ENCODE measurements around the gene PDZD2. TPM values are rescaled to one million over a fixed set of nuclear protein-coding genes. Genes with fewer than 3 reads are reported as not detected.
"Not testable (repeated sequence)": the region's sequence is repeated elsewhere in the genome, so short reads cannot be mapped to it uniquely, and the experiment has no call there.

The PDZD2 gene
- total RNA-seq, 1 donor from 2014 or later = 81.5 TPM

DNA sequence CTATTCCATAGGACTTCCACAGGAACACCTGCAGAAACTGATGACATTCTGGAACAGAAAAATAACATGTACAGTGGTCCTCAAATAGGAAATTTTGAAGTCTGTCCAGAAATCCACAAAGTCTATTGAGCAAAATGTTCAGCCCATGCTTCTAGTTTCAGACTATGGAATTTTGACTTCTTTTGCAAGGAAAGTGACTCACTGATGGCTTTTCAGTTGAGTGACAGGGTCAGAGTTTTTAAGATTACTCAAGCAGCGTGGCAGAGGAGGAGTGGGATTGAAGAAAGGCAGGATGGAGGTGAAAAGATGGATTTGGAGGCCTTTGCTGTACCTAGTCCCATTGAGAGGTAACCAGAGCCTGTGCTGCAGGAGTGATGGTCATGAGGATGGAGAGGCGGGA is 383.7 kb downstream of the PDZD2 start:
- DNase-seq (no peak), ATAC-seq (ENCODE audit: poor library complexity) (no peak)
- intact Hi-C loops (cut with DNase I) = no loop called here

DNA sequence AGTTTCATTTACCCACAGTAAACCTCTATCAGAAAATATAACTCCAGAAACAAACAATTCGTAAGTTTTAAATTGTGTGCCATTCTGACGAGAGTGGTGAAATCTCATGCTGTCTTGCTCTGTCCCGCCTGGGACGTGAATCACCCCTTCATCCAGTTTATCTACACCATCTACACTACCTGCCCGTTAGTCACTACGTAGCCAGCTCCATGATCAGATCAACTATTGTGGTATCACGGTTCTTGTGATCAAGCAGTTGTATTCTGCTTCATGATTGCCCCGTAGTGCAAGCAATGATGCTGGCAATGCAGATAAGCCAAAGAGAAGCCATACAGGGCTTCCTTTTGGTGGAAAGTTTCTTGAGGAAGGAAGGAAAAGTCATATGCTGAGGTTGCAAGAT is 384.9 kb downstream of the PDZD2 start:
- intact Hi-C loops (cut with DNase I) = no loop called here
- no peak for DNase-seq
- no peak for ATAC-seq (ENCODE audit: poor library complexity)

DNA sequence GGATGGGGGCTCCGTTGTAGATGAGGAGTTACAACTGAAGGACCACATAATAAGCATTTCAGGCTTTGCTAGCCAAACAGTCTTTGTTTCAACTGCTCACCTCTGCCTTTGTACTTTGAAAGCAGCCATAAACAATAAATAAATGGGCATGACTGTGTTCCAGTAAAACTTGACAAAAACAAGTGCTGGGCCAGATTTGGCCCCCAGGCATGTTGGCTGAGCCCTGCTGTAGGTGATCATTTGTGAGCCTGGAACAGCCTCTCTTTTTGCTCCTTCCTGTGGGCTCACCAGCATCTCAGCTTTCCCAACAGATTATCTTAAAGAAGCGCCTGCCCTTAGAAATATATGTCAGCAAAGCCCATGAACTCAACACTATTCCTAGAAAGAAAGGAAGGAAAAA is 385.8 kb downstream of the PDZD2 start:
- DNase-seq (no peak), ATAC-seq (ENCODE audit: poor library complexity) (no peak)
- intact Hi-C loops (cut with DNase I) = no loop called here

DNA sequence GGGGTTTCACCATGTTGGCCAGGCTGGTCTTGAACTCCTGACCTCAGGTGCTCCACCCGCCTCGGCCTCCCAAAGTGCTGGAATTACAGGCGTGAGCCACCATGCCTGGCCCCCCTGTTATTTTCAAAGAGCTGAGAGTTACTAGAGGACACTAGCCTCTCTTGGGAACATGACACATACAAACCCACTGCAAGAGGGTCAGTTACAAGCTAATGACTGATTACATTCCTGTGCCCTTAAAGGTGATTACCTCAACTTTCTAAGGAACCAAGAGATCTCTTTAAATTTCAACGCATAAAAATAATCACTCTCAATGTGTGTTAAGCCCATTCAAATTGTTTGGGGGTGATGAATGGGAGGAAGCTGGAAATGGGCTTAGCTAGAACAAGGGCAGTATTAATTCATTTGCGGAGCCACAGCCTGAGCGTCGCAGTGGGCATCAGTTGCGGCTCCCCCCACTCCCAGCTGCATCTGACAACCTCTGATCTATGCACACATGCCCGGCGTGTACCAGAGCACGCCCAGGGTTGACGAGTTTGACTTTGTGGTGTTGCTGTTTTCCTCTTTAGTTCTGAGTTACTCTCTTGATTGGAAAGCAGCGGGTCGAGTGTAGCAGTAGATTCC is 388.3 kb downstream of the PDZD2 start:
- no peak for DNase-seq
- ATAC-seq (ENCODE audit: poor library complexity) = no peak
- intact Hi-C loops (cut with DNase I) = no loop called here

DNA sequence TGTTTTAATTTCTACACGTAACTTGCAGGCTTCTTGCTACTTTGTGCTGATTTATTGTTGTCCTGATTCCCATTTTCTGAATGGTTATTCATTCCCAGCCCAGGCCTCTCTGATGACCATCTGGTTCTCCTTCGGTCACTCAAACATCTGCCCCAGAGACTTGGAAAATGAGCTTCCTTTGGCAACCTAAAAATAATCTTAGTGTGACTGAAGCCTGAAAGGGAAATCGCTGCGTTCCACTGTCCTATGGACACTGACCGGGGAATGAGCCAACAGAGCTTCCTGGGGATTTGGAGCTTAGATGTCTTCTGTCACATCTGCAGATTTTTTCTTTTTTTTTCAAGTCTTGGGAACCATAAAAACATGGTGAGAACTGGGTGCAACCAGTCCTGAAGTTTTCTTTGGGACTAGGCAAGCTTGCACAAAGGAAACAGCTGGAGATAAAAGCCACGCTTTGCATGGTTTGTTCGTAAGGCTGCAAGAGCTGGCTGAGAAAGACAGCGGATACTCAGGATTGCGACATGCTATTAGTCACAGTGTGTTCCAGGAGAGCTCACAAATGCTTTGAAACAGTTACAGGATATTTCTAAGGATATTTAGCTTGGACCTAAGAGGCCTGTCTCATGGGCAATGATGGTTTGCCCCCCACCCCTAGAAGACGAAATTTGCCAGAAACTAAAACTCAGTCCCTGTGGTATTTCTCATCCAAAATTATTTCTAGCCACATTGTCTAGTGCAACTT is 389.0 kb downstream of the PDZD2 start:
- peak; percentile 70 for DNase-seq
- peak; percentile 91 for ATAC-seq (ENCODE audit: poor library complexity)
- intact Hi-C loops (cut with DNase I) = no loop called here

DNA sequence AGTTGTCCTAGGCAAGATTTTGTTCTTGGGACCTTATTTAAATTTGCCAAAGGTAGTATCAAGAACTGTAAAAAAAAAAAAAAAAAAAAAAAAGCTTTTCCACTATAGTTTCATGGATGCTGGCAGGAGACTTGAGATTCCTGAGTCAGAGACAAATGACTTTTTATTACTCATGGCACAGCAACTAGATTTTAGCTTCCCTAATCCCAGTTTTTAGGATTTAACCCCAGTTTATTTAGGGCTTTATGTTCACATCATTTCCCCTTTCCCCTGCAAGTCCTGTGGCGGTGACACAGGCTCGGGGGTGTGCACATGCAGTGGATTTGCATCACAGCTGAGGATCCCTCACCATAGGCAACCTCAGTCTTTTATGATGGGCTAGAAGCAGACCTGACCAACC is 390.3 kb downstream of the PDZD2 start:
- DNase-seq (no peak), ATAC-seq (ENCODE audit: poor library complexity) (no peak)
- intact Hi-C loops (cut with DNase I) = no loop called here

DNA sequence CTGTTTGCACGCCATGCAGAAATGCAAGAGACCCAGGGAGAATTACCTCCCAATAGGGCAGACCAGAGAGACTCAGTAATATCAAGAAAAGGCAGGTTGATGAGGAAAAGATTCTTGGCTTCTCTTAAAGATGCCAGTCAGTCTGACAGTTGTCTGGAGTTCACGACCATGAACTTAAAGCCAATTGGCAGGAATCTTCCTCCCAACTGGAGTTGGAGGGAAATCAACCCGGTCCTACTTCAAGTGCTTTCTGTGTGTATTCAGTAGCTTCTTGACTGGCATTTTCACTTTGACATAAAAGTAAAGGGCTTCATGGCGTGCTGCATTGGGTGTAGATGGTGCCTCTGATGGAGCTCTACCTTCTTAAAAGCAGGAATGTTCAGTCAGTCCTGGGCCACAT is 390.9 kb downstream of the PDZD2 start:
- DNase-seq (no peak), ATAC-seq (ENCODE audit: poor library complexity) (no peak)

DNA sequence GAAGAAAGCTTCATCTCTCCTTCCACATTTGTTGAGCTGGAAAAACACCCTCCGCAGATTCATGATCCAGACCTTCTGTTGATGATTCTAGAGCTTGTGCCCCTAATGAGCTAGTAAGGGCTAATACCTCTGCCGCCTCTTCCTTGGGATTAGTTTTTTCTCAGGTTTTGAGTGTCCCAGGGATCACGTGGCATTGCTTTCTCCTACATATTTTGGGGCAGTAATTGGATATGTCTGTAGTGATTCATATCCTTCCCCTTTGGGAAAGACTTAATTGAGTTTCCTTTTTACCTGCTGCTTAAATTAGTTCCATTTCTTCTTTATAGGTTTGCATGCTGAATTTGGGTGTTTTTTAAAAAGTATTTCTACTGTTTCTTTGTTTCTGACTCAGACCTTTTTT is 391.3 kb downstream of the PDZD2 start:
- DNase-seq = no peak
- intact Hi-C loops (cut with DNase I) = no loop called here
- ATAC-seq (ENCODE audit: poor library complexity) = no peak

More for the DNA sequence above, 390.9 kb downstream of the PDZD2 start:
- intact Hi-C loops (cut with DNase I) = no loop called here

DNA sequence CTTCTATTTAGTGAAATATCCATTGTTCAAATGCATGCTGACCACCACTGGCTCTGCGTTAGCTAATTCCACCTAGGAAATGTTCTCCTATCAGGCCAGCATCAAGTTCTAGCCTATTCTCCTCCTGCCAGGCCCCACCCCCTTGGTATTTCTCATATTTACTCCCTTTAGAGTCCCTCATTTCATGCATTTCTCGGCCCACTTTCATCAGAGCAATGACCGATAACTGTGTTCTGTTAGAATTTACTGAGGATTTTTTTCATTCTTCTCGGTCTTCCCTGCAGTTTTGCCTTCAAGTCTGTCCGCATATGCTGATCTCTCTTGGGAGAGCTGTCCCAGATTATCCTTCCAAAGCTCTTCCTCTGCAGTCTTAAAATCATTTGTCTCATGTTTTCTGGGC is 391.8 kb downstream of the PDZD2 start:
- intact Hi-C loops (cut with DNase I) = no loop called here
- ATAC-seq (ENCODE audit: poor library complexity) = no peak
- DNase-seq = no peak

DNA sequence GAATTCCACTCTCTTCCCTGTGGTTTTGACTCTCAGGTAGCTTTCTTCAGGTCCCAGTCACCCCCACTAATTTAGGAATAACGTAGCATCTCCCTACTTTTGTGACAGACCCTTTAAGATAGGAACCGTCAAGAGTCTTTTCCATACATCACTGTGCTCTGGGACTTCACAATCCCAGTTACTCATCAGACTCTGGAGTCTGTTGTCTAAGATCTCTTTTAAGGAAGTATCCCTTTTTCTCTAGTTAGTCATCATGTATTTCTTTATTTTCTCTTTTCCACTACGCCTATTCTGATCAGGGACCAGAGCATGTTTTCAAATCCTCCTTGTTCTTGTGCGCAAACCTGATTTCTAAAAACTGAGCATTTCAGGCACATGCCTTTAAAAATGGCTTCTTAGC is 392.2 kb downstream of the PDZD2 start:
- no peak for DNase-seq
- intact Hi-C loops (cut with DNase I) = no loop called here
- ATAC-seq (ENCODE audit: poor library complexity) = no peak

DNA sequence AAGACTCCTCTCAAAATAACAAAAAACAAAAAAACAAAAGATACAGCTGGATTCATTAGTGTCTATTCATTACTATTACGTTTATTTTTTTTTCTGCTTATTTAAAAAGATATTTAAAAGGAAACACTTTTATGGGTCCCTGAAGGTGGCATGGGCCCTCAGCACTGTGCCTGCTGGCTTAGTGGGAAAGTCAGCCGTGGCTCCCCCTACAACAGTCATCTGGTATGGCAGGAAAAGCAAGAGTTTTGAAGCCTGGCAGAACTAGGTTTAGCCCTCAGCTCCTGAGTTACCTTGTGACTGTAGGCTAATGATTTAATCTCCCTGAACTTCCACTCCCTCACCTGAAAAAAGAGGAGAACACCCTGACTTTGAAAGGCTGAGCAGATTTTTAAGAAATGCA is 399.6 kb downstream of the PDZD2 start:
- no peak for DNase-seq
- intact Hi-C loops (cut with DNase I) = no loop called here
- ATAC-seq (ENCODE audit: poor library complexity) = no peak

DNA sequence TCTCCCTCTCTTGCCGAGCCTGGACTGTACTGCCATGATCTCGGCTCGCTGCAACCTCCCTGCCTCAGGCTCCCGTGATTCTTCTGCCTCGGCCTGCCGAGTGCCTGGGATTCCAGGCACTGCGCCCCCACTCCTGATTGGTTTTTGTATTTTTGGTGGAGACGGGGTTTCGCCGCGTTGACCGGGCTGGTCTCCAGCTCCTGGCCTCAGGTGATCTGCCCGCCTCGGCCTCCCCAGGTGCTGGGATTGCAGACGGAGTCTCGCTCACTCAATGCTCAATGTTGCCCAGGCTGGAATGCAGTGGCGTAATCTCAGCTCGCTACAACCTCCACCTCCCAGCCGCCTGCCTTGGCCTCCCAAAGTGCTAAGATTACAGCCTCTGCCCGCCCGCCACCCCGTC is 400.2 kb downstream of the PDZD2 start:
- ATAC-seq (ENCODE audit: poor library complexity); intact Hi-C loops (cut with DNase I); DNase-seq: not testable (repeated sequence)

DNA sequence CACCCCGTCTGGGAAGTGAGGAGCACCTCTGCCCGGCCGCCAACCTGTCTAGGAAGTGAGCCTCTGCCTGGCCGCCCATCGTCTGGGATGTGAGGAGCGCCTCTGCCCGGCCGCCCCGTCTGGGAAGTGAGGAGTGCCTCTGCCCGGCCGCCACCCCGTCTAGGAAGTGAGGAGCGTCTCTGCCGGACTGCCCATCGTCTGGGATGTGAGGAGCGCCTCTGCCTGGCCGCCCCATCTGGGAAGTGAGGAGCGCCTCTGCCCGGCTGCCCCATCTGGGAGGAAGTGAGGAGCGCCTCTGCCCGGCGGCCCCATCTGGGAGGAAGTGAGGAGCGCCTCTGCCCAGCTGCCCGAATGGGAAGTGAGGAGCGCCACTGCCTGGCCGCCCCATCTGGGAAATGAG is 400.7 kb downstream of the PDZD2 start:
- intact Hi-C loops (cut with DNase I); ATAC-seq (ENCODE audit: poor library complexity): not testable (repeated sequence)

DNA sequence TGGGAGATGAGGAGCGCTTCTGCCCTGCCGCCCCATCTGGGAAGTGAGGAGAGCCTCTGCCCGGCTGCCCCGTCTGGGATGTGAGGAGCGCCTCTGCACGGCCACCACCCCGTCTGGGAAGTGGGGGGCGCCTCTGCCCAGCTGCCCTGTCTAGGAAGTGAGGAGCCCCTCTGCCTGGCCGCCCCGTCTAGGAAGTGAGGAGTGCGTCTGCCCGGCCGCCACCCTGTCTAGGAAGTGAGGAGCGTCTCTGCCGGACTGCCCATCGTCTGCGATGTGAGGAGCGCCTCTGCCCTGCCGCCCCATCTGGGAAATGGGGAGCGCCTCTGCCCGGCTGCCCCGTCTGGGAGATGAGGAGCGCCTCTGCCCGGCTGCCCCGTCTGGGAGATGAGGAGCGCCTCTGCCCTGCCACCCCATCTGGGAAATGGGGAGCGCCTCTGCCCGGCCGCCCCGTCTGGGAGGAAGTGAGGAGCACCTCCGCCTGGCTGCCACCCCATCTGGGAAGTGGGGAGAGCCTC is 401.3 kb downstream of the PDZD2 start:
- intact Hi-C loops (cut with DNase I) = not testable (repeated sequence)

More for the DNA sequence above, 400.7 kb downstream of the PDZD2 start:
- DNase-seq = not testable (repeated sequence)

DNA sequence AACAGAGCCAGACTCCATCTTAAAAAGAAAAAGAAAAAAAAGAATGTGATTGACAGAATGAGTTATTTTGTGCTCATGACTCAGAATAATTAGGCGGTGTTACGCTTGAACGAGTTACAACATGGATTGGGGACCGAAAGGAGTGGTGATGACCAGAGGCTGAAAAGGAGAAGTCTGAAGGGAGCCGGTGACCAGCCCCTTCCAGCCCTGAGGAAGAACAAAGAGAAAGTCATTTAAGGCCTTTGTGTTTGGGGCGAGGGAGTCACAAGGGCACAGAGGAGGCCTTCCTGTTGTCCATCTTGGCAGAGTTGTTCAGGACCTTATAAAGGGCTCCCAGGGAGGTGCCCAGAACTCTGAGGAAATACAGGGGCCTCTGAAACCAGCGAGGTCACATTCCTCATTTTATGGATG is 403.6 kb downstream of the PDZD2 start:
- DNase-seq = no peak
- intact Hi-C loops (cut with DNase I) = no loop called here
- peak; percentile 13 for ATAC-seq (ENCODE audit: poor library complexity)

More for the DNA sequence above, 401.3 kb downstream of the PDZD2 start:
- not testable (repeated sequence) for DNase-seq; ATAC-seq (ENCODE audit: poor library complexity)

DNA sequence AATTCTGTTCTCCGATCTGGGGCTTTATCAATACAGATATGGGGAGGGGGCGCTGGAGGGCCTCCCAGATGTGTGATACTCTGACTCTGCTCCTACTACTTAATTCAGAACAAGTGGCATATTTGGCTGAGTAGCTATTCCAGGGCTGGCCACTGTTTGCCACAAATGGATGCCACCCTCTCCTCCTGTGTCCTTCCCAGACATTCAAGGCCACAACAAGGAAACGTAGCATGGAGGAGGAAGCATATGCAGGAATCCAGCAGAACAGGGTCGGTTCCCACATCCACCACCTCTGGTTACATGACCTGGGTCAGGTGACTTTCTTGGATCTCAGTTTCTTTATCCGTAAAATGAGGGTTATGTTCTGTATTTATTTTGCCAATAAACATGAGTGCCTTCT is 404.2 kb downstream of the PDZD2 start:
- intact Hi-C loops (cut with DNase I) = no loop called here
- DNase-seq (no peak), ATAC-seq (ENCODE audit: poor library complexity) (no peak)

DNA sequence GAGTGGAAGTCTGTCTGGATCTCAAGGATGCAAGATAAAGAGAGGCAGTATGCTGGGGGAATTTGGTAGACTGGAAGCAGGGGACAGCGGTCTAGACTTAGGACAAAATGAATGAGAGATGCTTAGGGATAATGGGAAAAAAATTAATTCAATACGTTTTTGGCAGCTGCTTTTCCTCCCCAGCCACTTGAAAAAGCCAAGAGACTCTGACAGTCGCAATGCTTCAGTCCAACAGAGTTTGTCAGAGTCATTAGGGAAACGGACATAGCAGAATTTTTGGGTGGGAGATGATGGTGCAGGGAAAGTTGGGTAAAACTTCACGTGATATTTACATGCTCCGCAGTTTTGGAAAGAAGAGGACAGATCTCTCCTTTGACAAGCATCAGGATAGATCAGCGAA is 405.5 kb downstream of the PDZD2 start:
- no peak for ATAC-seq (ENCODE audit: poor library complexity)
- no peak for DNase-seq
- intact Hi-C loops (cut with DNase I) = no loop called here

DNA sequence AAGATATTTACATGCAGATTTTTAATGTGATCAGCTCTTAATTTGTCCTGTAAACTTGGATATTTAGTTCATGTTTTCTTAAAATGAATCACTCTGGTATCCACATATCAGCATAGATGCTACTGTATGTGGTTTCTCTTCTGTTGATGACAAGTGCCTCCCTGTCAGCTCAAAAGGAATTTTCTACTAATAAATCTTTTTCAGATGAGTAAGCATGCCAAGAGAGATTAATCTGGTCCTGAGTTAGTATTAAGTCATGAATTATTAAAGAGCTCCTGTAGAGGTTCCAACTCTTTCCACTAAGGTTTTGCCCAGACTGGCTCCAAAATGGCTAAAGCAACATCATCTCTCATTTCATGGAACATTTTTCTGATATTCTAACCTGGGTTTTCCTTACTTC is 406.0 kb downstream of the PDZD2 start:
- no peak for ATAC-seq (ENCODE audit: poor library complexity)
- no peak for DNase-seq
- intact Hi-C loops (cut with DNase I) = no loop called here

DNA sequence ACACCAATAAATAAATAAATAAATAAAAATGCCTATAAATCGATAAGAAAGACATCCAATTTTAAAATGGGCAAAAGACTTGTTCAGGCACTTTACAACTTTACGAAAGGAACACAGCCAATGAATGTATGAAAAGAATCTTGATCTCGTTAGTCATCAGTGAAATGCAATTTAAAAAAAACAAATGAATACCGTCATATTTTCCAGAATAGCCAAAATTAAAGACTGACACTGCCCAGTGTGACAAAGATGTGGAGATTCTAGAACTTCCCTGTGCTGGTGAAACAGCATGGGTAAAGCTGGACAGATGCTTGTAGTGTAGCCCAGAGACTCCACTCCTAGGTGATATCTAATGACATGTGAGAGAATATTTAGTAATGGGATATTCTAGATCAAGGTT is 408.1 kb downstream of the PDZD2 start:
- intact Hi-C loops (cut with DNase I) = no loop called here
- ATAC-seq (ENCODE audit: poor library complexity) = no peak
- no peak for DNase-seq

DNA sequence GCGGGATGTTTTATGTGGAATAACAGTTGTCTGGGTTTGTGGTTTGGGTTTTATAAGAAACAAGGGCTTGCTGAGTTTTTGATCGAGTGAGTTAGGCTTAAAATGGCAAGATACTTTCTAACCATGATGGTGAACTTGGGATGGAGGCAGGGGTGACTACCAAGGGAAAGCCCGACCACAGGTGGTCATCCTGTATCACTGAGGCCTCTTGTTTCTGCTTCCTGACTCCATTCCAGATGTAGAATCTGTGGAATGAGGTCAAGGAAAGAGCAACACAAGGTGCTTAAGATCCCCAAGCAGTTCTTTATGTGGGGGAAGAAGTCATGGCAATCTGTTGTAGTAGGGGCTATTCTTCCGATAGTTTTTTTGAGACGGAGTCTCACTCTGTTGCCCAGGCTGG is 412.9 kb downstream of the PDZD2 start:
- DNase-seq (no peak), ATAC-seq (ENCODE audit: poor library complexity) (no peak)
- intact Hi-C loops (cut with DNase I) = no loop called here

Measured in Right ventricle myocardium superior (tissue), 1 donor.